HG03575 (cell line): ENCODE data around the gene SNUPN.
"Not testable (repeated sequence)": the region's sequence is repeated elsewhere in the genome, so short reads cannot be mapped to it uniquely, and the experiment has no call there.

Source experiments
- ATAC-seq: cut with Tn5 transposase; IDR thresholded peaks from one replicate; pipeline ENCODE4 v1.9.1; 2021; ENCODE audit not compliant: unreplicated experiment, insufficient number of reproducible peaks, low FRiP score; ENCODE audit errors: extremely low read depth

Gene SNUPN

DNA sequence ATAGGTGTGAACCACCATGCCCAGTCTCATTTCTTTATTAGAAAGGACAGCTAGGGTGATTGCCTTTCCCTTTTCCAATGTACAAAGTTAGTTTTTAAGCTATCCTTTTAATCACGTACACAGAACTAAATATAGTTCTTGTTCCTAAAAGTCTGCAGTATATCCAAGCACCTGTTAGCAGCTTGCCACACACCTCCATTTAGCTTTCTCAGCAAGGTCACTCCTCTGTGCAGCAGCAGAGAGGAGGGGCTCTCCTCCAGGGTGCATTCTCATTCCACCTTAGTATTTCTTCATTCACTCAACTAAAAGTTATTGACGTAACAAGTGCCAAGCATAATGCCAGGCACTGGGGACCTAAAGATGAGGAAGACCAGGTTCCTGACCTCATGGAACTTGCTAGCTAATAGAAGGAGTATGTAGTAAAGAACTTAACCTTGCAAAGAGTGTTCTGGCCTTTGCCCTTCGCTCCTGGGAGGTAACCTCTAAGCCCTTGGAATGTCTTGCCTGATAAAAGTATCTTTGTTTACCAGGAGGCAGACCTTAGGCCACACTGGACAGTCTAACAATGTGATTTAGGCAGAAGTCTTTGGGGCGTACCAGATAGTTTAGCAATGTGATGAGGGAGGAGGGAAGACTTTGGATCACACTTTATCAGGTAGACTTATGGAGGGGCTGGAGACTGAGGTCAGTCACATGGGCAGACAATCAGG, 33.7 kb downstream of the SNUPN start:
- no peak for ATAC-seq

DNA sequence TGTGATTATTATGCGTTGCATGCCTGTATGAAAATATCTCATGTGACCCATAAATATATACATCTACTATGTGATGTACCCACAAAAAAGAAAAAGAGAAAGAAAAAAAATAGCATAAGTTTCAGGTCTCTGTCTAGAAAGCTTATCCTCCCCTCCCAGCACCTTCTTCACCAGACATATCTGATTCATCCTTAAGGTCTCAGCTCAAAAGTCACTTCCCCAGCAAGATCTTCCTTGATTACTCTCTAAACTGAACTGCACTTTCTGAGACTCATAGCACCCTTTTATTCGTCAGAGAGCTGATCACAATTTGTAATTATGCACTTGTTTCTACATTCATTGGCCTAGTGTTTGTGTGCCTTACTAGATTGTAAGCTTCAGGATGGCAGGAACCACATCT, 35.3 kb downstream of the SNUPN start:
- ATAC-seq: no peak

DNA sequence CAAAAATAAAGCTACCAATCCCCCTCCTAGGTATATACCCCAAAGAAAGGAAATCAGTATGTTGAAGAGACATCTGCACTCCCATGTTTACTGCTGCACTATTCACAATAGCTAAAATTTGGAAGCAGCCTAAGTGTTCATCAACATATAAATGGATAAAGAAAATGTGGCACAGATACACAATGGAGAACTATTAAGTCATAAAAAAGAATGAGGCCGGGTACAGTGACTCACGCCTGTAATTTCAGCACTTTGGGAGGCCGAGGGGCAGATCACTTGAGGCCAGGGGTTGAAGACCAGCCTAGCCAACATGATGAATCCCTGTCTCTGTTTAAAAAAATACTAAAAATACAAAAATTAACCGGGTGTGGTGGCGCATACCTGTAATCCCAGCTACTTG, 36.5 kb downstream of the SNUPN start:
- no peak for ATAC-seq

DNA sequence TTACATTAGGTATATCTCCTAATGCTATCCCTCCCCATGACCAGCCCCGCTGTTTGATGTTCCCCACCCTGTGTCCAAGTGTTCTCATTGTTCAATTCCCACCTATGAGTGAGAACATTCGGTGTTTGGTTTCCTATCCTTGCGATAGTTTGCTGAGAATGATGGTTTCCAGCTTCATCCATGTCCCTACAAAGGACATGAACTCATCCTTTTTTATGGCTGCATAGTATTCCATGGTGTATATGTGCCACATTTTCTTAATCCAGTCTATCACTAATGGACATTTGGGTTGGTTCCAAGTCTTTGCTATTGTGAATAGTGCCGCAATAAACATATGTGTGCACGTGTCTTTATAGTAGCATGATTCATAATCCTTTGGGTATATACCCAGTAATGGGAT, 39.1 kb downstream of the SNUPN start:
- ATAC-seq: not testable (repeated sequence)

DNA sequence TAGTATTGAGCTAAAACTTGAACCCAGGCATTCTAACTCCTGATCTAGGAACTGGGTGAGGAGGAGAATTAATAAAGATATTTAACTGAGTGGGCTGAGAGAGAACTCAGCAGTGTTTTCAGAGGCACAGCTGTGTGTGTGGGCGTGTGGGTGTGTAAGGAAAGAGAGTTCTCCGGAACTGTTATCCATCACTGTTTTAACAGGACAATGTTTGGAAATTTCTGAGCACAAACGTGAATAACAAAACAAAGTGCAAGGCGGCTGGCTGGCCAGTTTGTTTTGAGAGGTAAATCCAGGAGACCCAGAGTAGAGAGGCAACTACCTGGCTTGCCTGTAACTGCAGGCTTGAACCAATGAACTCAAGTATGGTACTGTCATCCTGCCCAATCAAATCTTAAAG, 41.4 kb downstream of the SNUPN start:
- no peak for ATAC-seq

DNA sequence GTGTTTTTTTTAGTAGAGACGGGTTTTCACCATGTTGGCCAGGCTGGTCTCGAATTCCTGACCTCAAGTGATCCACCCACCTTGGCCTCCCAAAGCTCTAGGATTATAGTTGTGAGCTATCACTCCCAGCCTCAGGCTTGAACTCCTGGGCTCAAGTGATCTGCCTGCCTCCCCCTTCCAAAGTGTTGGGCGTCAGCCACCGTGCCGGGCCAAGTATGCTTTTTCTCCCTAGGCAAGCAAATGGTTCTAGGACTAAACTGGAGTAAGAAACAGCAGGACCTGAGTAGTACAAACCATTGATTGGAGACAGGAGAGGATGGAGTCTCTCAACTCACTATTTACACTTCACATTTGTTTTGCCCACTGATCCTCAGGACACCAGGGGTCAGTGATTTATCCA, 41.8 kb downstream of the SNUPN start:
- ATAC-seq: no peak

DNA sequence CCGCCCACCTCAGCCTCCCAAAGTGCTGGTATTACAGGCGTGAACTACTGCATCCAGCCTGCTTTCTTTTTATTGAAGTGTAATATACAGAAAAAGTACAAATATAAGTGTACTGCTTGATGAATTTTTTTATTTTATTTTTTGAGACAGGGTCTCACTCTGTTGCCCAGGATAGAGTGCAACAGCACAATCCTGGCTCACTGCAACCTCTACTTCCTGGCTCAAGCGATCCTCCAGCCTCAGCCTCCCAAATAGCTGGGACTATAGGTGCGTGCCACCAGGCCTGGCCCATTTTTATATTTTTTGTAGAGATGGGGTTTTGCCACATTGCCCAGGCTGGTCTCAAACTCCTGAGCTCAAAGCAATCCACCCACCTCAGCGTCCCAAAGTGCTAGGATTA, 42.6 kb downstream of the SNUPN start:
- not testable (repeated sequence) for ATAC-seq

DNA sequence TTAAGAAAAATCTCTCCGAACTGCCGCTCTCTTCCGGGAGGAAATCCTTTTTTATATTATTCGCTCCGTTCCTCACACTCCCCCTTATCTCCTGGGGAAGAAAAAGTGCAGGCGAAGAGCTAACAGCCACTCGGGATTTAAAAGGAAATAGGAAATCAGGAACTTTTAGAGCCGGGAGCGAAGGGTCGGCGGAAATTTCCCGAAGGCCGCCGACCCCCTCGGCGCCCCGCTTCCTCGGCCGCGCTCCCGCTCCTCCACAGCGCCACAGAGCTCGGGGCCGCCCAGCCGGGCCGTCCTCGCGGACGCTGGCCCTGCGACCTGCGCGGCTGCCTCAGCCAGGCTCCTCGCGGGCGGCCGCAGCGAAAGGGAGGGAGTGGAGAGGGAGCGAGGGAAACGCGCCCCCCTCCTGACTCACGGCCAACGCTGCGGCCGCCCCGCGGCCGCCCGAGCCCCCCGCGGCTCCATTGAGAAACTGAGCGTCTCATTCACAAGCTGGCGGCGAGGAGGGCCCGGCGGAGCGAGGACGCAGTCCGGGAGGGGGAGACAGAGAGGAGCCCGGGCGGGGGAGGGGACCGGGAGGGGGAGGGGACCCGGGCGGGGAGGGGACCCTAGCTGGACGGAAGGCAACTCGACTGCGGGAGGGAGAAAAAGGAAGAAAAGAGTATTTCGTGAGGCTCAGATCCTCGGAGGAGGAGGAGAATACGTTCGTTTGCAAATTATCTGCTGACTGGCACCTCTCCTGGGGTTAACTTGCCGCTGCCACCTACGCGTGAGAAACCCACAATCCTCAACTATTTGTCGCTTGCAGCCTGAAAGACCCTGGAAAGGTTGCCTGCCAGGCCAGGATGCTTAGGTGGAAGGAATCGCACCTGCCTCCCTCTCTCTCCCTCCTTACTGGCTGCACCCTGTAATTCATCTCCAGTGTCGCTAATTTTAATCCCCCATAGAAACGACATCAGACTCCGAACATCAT, 46.3 kb downstream of the SNUPN start, which contains the start of gene PTPN9:
Gene PTPN9 (minus strand): TSS at position 368 of the 973 bp plus-strand sequence. CDS start 539 bp downstream, outside the sequence.
- no peak for ATAC-seq

DNA sequence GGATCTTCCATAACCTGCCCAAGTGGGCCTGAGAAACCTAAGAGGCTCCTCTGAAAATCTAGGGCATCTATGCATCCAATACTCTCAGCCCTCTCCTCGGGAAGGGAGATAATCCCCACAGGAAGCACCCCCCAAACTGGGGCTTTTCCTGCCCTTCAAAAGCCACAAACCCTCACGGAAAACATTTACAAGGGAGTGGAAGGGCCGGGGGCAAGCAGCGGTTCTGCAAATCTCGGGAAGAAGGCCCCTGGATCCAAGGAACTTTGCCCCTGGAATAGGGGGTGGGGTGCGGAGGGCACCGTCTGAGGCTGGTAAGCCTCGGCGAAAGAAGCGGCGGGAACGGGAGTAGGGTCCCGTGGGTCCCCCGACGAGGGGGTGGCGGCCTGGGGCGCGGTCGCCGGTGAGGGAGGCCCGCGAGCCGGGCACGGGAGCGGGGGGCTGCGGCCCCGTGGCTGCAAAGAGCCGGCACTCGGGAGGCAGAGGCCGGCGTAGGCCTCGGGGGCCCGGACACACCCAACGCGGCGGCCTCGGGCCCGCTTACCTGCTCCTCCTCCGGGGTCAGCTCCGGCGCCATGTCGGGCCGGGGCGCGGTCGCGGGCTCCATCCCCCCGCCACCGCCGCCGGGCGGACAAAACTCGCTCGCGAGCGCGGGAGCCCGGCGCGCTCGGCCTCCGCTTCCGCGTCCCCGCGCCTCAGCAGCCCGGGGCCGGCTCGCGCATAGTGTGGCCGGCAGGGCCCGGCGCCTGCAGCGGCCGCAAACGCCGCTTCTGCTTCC, 47.2 kb downstream of the SNUPN start:
- ATAC-seq: no peak

DNA sequence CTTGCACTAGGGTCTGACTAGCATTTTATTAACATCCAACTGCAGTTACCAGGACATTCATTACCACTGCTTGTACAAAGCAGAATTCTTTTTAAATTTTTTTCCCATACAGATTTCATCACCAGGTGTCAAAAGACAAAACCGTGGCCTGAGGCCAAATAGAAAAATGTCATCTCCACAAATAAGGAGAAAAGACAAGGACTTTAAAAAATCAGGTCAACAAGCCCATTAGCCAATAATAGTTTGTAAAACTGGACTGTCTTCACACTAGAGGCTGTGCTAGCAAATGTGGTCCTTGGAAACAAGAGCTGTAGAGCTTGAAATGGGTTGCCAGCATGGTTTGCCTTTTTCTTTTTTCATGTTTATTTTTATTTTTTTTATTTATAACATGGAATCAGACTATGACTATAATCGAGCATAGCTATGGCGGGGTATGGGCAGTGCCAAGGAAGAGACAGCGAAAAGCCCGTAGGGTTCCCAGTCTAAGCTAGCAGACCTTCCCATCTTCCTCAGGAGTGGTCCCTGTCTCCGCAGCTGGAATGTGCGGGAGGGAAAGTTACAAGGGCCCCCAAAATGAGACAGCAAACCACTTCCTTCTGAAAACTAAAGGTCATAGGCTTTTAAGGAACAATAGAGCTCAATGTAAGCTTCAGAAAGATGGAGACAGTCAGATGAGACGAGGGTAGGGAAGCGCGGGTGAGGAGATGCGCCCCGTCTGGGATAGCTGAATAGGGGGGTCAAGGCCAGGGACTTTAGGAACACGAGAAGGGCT, 47.9 kb downstream of the SNUPN start:
- ATAC-seq: no peak

DNA sequence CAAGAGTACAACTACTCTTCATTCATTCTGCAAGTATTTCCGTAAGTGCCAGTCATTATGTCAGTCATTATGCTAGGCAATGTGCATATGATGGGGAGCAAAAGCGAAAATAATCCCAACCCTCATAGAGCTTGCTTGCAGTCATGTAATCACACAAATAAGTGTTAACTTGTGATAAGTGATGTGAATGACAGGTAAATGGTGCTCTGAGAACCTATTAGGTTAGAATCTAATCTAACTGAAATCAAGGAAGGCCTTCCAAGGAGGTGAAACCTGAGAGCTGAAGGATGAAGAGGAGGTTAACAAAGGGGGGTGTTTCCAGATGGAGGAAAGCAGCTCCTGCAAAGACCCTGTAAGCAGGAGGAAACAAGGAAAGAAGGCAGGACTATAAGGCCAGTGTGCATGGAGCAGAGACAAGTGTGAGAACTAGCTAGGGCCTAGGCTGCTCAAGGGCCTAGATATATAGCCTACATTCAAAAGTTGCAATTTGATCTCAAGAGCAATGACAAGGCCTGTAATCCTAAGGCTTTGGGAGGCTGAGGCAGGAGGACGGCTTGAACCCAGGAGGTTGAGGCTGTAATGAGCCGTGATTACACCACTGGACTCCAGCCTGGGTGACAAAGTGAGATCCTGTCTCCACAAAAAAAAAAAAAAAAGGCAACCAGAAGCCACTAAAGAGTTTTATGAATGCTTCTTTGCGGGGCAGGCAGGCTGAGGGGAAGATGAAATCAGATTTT, 51.7 kb downstream of the SNUPN start:
- no peak for ATAC-seq

DNA sequence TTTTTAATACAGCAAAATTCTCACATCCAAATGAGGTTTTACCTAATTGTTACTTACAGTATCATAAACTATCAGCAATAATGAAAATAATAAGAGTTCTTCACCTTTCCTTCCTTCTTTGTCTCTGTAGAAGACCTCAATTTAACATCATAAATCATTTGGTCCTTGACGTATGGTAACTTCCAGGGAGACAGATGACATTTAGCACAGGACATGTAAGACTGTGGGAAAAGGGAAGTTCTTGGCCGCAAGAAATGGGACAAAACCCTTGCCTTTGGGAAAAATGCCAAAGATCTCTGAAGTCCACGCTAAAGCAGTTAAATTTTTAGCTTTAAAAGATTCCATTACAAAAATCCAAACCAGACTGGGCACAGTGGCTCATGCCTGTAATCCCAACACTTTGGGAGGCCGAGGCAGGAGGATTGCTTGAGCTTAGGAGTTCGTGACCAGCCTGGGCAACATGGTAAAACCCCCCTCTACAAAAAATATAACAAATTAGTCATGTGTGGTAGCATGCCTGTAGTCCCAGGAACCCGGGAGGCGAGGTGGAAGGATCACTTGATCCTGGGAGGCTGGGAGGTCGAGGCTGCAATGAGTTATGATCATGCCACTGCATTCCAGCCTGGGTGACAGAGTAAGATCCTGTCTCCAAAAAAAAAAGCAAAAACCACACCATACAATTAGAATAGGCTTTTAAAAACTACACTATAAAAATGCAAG, 55.2 kb downstream of the SNUPN start:
- ATAC-seq: no peak

DNA sequence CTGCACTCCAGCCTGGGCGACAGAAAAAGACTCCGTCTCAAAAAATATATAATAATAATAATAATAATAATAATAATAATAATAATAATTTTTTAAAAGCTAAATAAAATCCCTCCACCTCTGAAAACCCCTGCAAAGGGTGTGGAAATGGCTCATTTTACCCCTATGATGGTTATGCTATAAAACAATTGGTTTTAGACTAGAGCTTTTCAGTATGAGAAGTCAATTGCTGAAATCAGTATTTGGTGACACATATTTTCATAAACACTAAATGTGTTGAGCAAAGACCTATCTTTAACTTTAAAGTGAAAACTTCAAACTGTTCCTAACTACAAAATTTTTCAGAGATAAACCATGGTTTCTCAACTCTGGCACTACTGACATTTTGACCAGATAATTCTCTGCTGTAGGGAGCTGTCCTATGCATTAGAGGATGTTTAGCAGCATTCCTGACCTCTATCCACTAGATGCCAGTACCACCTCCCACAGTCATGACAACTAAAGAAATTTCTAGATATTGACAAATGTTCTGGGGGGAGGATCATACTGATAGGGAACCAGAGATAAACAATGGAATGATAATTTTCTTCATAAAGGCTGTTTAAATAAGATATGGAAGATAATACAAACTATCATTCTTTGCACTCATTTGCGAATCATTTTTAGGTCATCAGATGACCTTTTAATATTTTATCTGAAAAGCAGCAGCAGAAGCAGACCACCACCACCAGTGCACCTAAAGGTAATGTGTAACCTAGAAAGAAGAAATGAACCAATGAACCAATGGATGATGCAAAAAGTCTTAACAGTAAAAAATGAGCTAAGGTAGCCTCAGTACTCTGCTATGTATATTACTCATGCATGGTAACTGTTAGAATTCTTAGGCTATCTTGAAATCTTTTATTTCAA, 60.2 kb downstream of the SNUPN start:
- no peak for ATAC-seq

DNA sequence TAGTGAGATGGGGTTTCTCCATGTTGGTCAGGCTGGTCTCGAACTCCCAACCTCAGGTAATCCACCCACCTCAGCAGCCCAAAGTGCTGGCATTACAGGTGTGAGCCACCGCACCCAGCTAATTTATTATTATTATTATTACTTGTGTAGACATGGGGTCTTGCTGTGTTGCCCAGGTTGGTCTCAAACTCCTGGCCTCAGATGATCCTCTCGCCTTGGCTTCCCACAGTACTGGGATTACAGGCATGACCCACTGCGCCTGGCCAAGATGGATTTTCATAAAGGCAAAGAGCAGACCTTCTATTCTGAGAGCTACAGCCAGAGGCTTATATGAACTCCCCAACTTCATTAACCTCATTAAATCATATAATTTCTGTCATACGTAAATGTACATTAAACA, 63.6 kb downstream of the SNUPN start:
- no peak for ATAC-seq

DNA sequence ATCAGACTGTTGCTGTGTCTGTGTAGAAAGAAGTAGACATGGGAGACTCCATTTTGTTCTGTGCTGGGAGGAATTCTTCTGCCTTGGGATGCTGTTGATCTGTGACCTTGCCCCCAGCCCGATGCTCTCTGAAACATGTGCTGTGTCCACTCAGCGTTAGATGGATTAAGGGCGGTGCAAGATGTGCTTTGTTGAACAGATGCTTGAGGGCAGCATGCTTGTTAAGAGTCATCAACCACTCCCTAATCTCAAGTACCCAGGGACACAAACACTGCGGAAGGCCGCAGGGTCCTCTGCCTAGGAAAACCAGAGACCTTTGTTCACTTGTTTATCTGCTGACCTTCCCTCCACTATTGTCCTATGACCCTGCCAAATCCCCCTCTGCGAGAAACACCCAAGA, 66.2 kb downstream of the SNUPN start:
- not testable (repeated sequence) for ATAC-seq

DNA sequence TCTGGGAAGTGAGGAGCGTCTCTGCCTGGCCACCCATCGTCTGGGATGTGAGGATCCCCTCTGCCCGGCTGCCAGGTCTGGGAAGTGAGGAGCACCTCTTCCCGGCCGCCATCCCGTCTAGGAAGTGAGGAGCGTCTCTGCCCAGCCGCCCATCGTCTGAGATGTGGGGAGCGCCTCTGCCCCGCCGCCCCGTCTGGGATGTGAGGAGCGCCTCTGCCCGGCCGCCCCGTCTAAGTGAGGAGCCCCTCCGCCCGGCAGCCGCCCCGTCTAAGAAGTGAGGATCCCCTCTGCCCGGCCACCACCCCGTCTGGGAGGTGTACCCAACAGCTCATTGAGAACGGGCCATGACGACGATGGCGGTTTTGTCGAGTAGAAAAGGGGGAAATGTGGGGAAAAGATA, 66.6 kb downstream of the SNUPN start:
- ATAC-seq: not testable (repeated sequence)

DNA sequence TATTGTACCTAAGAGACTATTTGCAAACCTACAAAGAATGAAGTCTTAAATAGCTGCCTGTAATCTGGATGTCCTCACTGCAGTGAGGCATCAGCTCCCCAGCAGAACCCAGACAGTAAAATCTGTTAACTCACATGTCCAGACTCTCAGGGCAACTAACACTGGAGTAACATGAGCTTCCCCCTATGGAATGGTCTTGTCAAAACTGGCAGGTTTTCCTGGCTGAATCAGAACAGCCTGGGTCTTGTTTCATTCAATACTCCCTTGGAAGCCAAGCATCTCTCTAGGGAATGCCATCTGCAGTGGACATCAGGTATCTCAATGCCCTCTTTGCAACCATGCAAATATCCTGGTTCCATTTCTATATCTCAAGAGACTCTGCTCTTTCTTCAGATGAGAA, 70.8 kb downstream of the SNUPN start:
- no peak for ATAC-seq
